GM20000 (cell line): ENCODE results near the gene SNCAIP.

Experiments used
- DNase-seq: peaks from one replicate; pipeline ENCODE4 v3.0.0; 2012; ENCODE audit warnings: low spot score
- CTCF ChIP-seq: IDR thresholded peaks from 2 replicates; pipeline ENCODE4 v1.5.1; 2012; ENCODE audit warnings: mild to moderate bottlenecking, control low read depth; ENCODE audit errors: extremely low read depth, missing control alignments

Gene SNCAIP

GRCh38 chr5:122404653-122405362 is 92.8 kb downstream of the SNCAIP start:
- no peak for DNase-seq
- TF ChIP-seq CTCF: no peak

GRCh38 chr5:122405751-122406150 is 93.7 kb downstream of the SNCAIP start:
- no peak for TF ChIP-seq CTCF
- no peak for DNase-seq

- DNase-seq: no peak
- no peak for TF ChIP-seq CTCF
Measured at GRCh38 chr5:122406181-122406580, 94.1 kb downstream of the SNCAIP start.

- DNase-seq: no peak
- no peak for TF ChIP-seq CTCF
Measured at GRCh38 chr5:122408592-122409224, 96.7 kb downstream of the SNCAIP start.

GRCh38 chr5:122412966-122413365 is 100.9 kb downstream of the SNCAIP start:
- DNase-seq: peak; percentile 18
- TF ChIP-seq CTCF: no peak

GRCh38 chr5:122413722-122414121 is 101.7 kb downstream of the SNCAIP start:
- TF ChIP-seq CTCF: no peak
- no peak for DNase-seq

- TF ChIP-seq CTCF: peak; percentile 77
- peak; percentile 55 for DNase-seq
Measured at GRCh38 chr5:122415030-122415800, 103.2 kb downstream of the SNCAIP start.
